22Rv1 (cell line): ENCODE results near the gene MIPEP.

ENCODE experiments used
- H3K27ac ChIP-seq: fragments of 450-650 bp; 2 replicates; pipeline ENCODE4 v1.5.1; 2017
- ZFX ChIP-seq: fragments of 450-650 bp; IDR thresholded peaks from 2 replicates; pipeline ENCODE4 v1.6.1; 2017; ENCODE audit warnings: antibody characterized with exemption, borderline replicate concordance
- TF ChIP-seq, protein P1 (sequence below): fragments of 450-650 bp; IDR thresholded peaks from 2 replicates; pipeline ENCODE4 v1.5.1; 2017; ENCODE audit warnings: mild to moderate bottlenecking

The MIPEP gene

DNA sequence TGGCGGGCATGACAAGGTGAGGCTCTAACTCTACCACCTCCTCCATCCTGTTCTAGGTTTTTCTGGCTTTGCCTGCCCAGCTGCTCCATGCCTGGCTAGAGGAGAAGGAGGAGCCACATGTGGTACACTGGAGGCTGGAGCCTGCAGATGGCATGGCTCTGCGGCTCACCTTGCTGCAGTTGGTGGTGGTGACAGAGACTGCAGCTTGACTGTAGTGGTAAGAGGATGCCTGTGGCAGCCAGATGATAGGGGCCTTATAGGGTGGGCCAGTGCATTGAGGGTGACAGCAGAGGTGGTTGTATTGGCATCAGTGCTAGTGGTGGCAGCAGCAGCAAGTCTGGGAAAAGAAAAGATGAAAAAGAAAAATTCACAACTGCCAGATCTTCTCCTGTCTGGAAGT, 172.8 kb downstream of the MIPEP start:
- no peak overlapping the region for H3K27ac ChIP-seq
- TF ChIP-seq ZFX = no peak
- TF ChIP-seq, protein P1, sequence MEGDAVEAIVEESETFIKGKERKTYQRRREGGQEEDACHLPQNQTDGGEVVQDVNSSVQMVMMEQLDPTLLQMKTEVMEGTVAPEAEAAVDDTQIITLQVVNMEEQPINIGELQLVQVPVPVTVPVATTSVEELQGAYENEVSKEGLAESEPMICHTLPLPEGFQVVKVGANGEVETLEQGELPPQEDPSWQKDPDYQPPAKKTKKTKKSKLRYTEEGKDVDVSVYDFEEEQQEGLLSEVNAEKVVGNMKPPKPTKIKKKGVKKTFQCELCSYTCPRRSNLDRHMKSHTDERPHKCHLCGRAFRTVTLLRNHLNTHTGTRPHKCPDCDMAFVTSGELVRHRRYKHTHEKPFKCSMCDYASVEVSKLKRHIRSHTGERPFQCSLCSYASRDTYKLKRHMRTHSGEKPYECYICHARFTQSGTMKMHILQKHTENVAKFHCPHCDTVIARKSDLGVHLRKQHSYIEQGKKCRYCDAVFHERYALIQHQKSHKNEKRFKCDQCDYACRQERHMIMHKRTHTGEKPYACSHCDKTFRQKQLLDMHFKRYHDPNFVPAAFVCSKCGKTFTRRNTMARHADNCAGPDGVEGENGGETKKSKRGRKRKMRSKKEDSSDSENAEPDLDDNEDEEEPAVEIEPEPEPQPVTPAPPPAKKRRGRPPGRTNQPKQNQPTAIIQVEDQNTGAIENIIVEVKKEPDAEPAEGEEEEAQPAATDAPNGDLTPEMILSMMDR = no peak

DNA sequence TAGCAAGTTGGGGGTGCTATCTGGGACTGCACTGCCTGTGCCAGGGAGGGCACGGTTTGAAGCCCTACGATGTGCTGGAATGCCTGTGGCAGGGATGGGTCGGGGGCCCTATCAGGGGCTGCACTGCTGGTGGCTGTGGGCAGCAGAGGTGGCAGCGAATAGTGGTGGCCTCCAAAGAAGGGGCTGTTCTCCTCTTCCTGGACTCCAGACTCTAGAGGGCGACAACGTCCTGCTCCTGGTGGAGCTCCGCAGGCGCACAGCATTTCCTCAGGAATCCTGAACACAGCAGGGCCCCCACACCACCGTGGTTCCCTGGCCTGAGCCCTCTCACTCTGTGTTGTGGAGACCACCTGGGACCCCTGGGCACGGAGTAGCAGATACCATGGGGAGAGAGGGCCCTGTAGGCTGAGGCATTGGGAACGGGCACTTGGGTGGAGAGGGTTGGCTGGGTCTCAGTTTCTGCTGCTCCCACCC, 173.4 kb downstream of the MIPEP start:
- H3K27ac ChIP-seq = no peak overlapping the region

DNA sequence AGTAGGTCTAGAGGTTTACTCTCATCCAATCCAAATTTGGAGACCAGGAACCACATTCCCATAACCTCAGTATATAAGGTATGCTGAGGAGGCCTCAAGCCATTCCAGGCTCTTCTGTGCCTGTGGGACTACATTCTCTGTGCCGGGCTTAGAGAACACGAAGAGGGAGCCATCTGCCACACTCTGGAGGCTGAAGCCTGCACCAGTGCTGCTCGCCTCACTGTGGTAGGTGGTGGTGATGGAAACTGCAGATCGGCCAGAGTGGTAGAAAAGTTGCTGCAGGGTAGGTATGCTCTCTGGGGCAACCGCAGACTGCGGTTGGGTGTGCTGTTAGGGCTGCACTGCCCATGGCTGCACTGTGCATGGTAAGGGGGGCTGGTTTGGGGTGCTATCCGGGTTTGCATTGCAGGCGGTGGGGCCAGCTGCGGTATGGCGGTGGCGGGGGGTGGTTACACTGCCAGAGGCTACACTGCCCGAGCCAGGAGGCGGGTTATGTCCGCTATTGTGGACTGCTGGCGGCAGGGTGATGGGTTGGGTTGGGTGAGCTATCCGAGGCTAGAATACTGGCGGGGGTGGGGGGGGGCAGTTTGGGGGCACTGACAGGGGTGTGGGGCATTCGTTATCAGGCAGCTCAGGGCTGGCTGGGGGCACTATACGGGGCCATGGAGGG, 174.0 kb downstream of the MIPEP start:
- TF ChIP-seq ZFX = no peak
- TF ChIP-seq, protein P1 = no peak
- H3K27ac ChIP-seq = no peak overlapping the region

More for the DNA sequence above, 173.4 kb downstream of the MIPEP start:
- TF ChIP-seq, protein P1 = peak; percentile 45
- no peak for TF ChIP-seq ZFX

DNA sequence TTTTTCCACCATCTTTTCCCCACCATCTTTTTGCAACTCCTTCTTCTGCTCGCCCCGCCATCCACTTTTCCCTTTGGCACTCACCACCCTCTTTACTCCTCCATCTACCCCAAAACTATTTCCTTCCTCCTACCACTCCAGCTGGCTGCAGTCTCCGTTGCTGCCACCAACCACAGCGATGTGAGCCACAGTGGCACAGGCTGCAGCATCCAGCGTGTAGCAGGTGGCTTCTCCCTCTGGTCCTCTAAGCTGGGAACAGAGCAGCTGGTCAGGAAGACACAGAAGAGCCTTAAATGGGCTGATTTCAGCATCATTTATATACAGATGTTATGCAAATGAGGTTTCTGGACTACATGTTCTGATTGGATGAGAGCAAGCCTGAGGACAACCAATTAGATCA, 174.5 kb downstream of the MIPEP start:
- H3K27ac ChIP-seq = no peak overlapping the region
- no peak for TF ChIP-seq ZFX
- TF ChIP-seq, protein P1 = no peak

DNA sequence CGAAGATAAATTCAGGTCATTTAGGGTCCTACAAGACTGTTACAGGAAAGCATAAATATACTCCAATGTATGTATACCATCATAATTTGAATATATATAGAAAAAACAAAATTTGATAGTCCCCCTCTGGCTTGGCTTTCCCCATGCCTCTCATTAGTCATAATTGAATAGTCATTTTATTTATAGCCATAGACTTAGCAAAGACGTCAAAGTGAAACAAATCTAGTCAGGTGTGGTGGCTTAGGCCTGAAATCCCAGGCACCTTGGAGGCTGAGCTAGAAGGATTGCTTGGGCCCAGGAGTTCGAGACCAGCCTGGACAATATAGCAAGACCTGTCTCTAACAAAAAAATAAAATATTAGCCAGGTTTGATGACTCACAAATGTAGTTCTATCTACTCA, 177.8 kb downstream of the MIPEP start:
- no peak overlapping the region for H3K27ac ChIP-seq
- TF ChIP-seq, protein P1 = no peak
- no peak for TF ChIP-seq ZFX

DNA sequence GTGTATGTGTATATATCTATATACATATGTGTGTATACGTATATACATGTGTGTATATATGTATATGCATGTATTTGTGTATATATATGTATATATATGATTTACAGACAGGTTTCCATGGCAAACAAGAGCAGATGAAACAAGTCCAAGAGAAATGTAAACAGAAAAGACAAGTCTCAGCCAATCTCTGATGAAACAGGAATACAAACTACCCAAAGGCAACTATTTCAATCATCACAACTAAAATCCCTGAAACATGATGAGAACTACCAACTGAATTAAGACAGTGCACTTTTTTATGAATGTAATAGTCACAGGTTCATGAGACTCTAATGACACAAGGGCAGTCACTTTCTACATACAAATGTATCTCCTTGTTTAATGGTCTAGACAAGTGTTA, 178.8 kb downstream of the MIPEP start:
- TF ChIP-seq, protein P1 = no peak
- no peak for TF ChIP-seq ZFX
- no peak overlapping the region for H3K27ac ChIP-seq

DNA sequence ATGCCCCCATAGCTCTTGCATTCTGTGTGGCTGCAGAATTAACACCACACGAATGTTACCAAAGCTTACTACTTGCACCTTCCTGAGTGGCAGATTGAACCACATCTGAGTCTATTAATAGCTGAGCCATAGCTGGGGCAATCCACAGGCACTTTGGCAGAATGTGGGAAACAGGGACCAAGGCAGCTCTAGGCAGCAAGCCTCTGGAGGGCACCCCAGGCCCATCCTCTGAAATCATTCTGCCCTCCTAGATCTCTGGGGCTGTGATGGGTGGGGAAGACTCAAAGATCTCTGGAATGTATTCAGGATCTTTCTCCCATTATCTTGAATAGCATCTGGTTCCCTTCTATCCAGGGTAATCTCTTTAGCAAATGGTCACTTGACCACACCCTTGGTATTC, 179.7 kb downstream of the MIPEP start:
- TF ChIP-seq, protein P1 = no peak
- no peak for TF ChIP-seq ZFX
- H3K27ac ChIP-seq = no peak overlapping the region
